Measurements from ENCODE around the gene ADCY10.

The ADCY10 gene

DNA sequence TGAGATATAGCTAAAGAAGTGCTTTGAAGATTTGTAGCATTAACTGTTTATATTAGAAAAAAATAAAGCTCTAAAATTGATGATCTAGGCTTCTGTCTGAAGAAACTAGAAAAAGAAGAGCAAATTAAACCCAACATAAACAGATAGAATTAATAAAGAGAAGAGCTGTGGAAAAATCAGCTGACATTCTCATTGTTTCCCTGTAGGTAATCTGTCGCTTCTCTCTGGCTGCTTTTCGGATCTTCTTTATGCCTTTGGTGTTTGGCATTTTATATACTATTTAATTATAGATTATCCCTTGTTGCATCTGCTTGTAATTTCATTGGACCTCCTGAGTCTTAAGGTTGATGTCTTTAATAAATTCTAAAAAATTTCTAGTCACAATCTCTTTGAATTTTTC, 132.4 kb downstream of the ADCY10 start:
- DNase-seq (ENCODE audit: low read depth) = no peak
- no peak overlapping the region for H3K4me3 ChIP-seq (ENCODE audit: low read depth, low read length)
- TF ChIP-seq, protein P1, sequence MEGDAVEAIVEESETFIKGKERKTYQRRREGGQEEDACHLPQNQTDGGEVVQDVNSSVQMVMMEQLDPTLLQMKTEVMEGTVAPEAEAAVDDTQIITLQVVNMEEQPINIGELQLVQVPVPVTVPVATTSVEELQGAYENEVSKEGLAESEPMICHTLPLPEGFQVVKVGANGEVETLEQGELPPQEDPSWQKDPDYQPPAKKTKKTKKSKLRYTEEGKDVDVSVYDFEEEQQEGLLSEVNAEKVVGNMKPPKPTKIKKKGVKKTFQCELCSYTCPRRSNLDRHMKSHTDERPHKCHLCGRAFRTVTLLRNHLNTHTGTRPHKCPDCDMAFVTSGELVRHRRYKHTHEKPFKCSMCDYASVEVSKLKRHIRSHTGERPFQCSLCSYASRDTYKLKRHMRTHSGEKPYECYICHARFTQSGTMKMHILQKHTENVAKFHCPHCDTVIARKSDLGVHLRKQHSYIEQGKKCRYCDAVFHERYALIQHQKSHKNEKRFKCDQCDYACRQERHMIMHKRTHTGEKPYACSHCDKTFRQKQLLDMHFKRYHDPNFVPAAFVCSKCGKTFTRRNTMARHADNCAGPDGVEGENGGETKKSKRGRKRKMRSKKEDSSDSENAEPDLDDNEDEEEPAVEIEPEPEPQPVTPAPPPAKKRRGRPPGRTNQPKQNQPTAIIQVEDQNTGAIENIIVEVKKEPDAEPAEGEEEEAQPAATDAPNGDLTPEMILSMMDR (IDR thresholded peaks at IDR 0.05; ENCODE audit: control insufficient read depth, extremely low read depth, insufficient read depth) = no peak

GRCh38 chr1:167777269-167777650, 136.7 kb downstream of the ADCY10 start:
- TF ChIP-seq, protein P1 (IDR thresholded peaks at IDR 0.05; ENCODE audit: control insufficient read depth, extremely low read depth, insufficient read depth) = no peak
- no peak for DNase-seq (ENCODE audit: low read depth)
- H3K4me3 ChIP-seq (ENCODE audit: low read depth, low read length) = no peak overlapping the region

- TF ChIP-seq, protein P1 (IDR thresholded peaks at IDR 0.05; ENCODE audit: control insufficient read depth, extremely low read depth, insufficient read depth) = no peak
Measured at GRCh38 chr1:167776616-167777268, 137.2 kb downstream of the ADCY10 start.

DNA sequence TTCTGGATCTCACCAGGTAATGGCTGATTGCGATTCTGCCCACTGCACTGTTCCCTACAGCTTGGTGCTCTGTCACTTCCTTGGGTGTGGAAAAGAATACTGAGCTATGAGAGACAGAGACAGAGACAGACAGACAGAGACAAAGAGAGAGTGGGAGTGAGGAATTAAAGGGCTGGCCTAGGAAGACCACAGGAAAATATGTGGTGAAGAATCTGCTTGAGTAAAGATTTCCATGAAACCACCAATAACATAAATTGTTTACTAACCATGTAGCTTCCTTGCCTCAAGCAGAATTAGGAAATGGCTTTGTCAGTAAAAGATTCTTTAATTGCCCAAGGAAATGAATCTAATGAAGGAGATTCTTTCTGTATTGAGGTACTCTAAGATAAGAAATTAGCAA, 137.8 kb downstream of the ADCY10 start:
- no peak for DNase-seq (ENCODE audit: low read depth)
- H3K4me3 ChIP-seq (ENCODE audit: low read depth, low read length) = no peak overlapping the region
- TF ChIP-seq, protein P1 (IDR thresholded peaks at IDR 0.05; ENCODE audit: control insufficient read depth, extremely low read depth, insufficient read depth) = no peak

More at GRCh38 chr1:167776616-167777268, 137.2 kb downstream of the ADCY10 start:
- DNase-seq (ENCODE audit: low read depth) = no peak
- H3K4me3 ChIP-seq (ENCODE audit: low read depth, low read length) = no peak overlapping the region

- TF ChIP-seq, protein P1 (IDR thresholded peaks at IDR 0.05; ENCODE audit: control insufficient read depth, extremely low read depth, insufficient read depth) = no peak
- H3K4me3 ChIP-seq (ENCODE audit: low read depth, low read length) = no peak overlapping the region
- no peak for DNase-seq (ENCODE audit: low read depth)
Measured at GRCh38 chr1:167775178-167775577, 138.8 kb downstream of the ADCY10 start.

DNA sequence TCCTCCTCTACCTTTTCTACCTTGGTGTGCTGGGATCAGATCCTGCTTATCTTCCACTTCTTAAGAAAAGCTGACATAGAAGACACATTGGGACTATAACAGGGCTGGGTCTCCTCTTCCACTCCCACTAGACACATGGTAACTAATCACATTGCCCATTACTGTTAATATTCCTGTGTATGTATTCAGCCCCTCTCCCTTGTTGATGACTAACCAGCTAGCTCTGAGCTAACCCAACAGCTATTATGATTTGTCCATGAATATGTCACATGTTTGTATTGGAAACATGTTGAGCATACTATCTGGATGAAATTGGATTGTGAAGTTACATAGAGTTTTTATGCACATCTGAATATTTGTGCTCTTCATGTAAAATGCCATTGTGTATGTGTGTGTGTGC, 139.2 kb downstream of the ADCY10 start:
- H3K4me3 ChIP-seq (ENCODE audit: low read depth, low read length) = no peak overlapping the region
- TF ChIP-seq, protein P1 (IDR thresholded peaks at IDR 0.05; ENCODE audit: control insufficient read depth, extremely low read depth, insufficient read depth) = no peak
- DNase-seq (ENCODE audit: low read depth) = no peak

- no peak overlapping the region for H3K4me3 ChIP-seq (ENCODE audit: low read depth, low read length)
- no peak for DNase-seq (ENCODE audit: low read depth)
- TF ChIP-seq, protein P1 (IDR thresholded peaks at IDR 0.05; ENCODE audit: control insufficient read depth, extremely low read depth, insufficient read depth) = no peak
Measured at GRCh38 chr1:167773516-167773915, 140.4 kb downstream of the ADCY10 start.
